HepG2 (cell line): ENCODE measurements around the gene PTPRD. TPM values are rescaled to one million over a fixed set of nuclear protein-coding genes. Genes with fewer than 3 reads are reported as not detected.

Experiments used
- ATAC-seq: fragments of 200-7000 bp; cut with Tn5 transposase; 3 replicates; pipeline ENCODE4 v1.9.1; 2020; ENCODE audit warnings: mild to moderate bottlenecking, moderate library complexity
- BruUV-seq: library from RNA; stranded (reverse); fragments of 400-500 nt; replicated peaks from 2 replicates; lab custom pipeline; 2021; lab: Mats Ljungman, UMichigan
- CTCF ChIA-PET: fragments of 300-600 bp; formaldehyde crosslinking; extraction: SDS; loops from one replicate; lab custom pipeline; 2021; ENCODE audit warnings: low total read pairs, inconsistent platforms, low intra/inter-chr PET ratio; lab: Yijun Ruan, JAX
- POLR2A ChIA-PET: fragments of 350-600 bp; sonication (Branson Sonifier 250); formaldehyde crosslinking; loops from one replicate; lab custom pipeline; 2020; ENCODE audit warnings: antibody characterized with exemption, inconsistent platforms; lab: Yijun Ruan, JAX
- DNase-seq: peaks from one replicate; pipeline ENCODE4 v3.0.0-alpha.2; 2015; ENCODE audit warnings: low spot score
- FAIRE-seq: peaks from 3 replicates; lab custom pipeline; 2011; peaks lifted over from hg19 to GRCh38; lab: Jason Lieb, UNC
- H2AFZ ChIP-seq: one replicate; pipeline ENCODE4 v1.6.1; 2011; ENCODE audit warnings: low read length, inconsistent platforms
- H3K27ac ChIP-seq: fragments of 300-600 bp; 3 replicates; pipeline ENCODE4 v1.8.0; 2011; ENCODE audit warnings: mixed run types, mild to moderate bottlenecking, mixed read lengths, low read length, inconsistent platforms; ENCODE audit not compliant: insufficient read depth; ENCODE audit errors: extremely low read length
- H3K27me3 ChIP-seq, 2 experiments: fragments of 200-600 bp in 1 of 2; 2 replicates in 1 of 2; 3 replicates in 1 of 2; pipeline versions ENCODE4 v1.6.0 to v1.8.0; 2011; ENCODE audit warnings: low read length in 2 of 2, mild to moderate bottlenecking in 2 of 2, moderate library complexity in 2 of 2, inconsistent platforms in 1 of 2; ENCODE audit not compliant: insufficient read depth in 2 of 2, control insufficient read depth in 1 of 2
- H3K36me3 ChIP-seq, 2 experiments: fragments of 200-600 bp in 1 of 2; replicated peaks in 1 of 2; 2 replicates in 1 of 2; 3 replicates in 1 of 2; pipeline versions ENCODE4 v1.5.1 to v1.8.0; 2011; ENCODE audit warnings: low read length in 2 of 2, inconsistent platforms in 1 of 2; ENCODE audit not compliant: insufficient read depth in 2 of 2, control insufficient read depth in 1 of 2
- H3K4me1 ChIP-seq: 2 replicates; pipeline ENCODE4 v1.5.1; 2012; ENCODE audit warnings: low read length, inconsistent platforms; ENCODE audit not compliant: insufficient read depth
- H3K4me2 ChIP-seq: 2 replicates; pipeline ENCODE4 v1.6.0; 2011; ENCODE audit warnings: low read depth, low read length, inconsistent platforms
- H3K4me3 ChIP-seq, 3 experiments: fragments of 200-600 bp in 1 of 3; sonication (generic), shearing (Covaris generic) in 1 of 3; replicated peaks in 1 of 3; 2 replicates each; pipeline ENCODE4 v1.5.1; 2011 to 2016; ENCODE audit warnings: low read length in 3 of 3, inconsistent platforms in 2 of 3, low read depth in 2 of 3, mild to moderate bottlenecking in 2 of 3, control low read depth in 1 of 3, mixed read lengths in 1 of 3; ENCODE audit not compliant: insufficient read depth in 1 of 3
- H3K79me2 ChIP-seq: one replicate; pipeline ENCODE4 v1.6.1; 2011; ENCODE audit warnings: low read length, inconsistent platforms; ENCODE audit not compliant: insufficient read depth
- H3K9ac ChIP-seq: 2 replicates; pipeline ENCODE4 v1.6.0; 2011; ENCODE audit warnings: mild to moderate bottlenecking, low read depth, low read length, inconsistent platforms; ENCODE audit not compliant: insufficient read depth
- H3K9me3 ChIP-seq: 2 replicates; pipeline ENCODE4 v1.5.1; 2012; ENCODE audit warnings: mild to moderate bottlenecking, low read length
- H4K20me1 ChIP-seq: 2 replicates; pipeline ENCODE4 v1.6.0; 2011; ENCODE audit warnings: inconsistent platforms, mild to moderate bottlenecking, low read length, moderate library complexity; ENCODE audit not compliant: insufficient read depth
- CENPX ChIP-seq: sonication (generic); formaldehyde crosslinking; IDR thresholded peaks from 2 replicates; pipeline ENCODE4 v1.9.0; 2021; ENCODE audit warnings: mild to moderate bottlenecking, missing genetic modification reagents, moderate library complexity
- JUND ChIP-seq: sonication (generic); formaldehyde crosslinking; IDR thresholded peaks from 2 replicates; pipeline ENCODE4 v1.8.0; 2022; ENCODE audit warnings: mild to moderate bottlenecking, missing genetic modification reagents
- REXO4 ChIP-seq: sonication (generic); formaldehyde crosslinking; IDR thresholded peaks from 2 replicates; pipeline ENCODE4 v1.8.0; 2022; ENCODE audit warnings: missing genetic modification reagents, mild to moderate bottlenecking, borderline replicate concordance
- SNRNP70 ChIP-seq: fragments of 200-400 bp; formaldehyde crosslinking; IDR thresholded peaks from 2 replicates; pipeline ENCODE4 v1.6.1; 2017; ENCODE audit warnings: mild to moderate bottlenecking, low read depth, low read length, moderate library complexity
- U2AF2 ChIP-seq: fragments of 200-400 bp; formaldehyde crosslinking; IDR thresholded peaks from 2 replicates; pipeline ENCODE4 v1.6.1; 2017; ENCODE audit warnings: low read depth, mild to moderate bottlenecking, low read length
- ZMYM3 ChIP-seq: sonication (generic); formaldehyde crosslinking; IDR thresholded peaks from 2 replicates; pipeline ENCODE4 v1.5.1; 2020; ENCODE audit warnings: mild to moderate bottlenecking, missing genetic modification reagents
- ZNF121 ChIP-seq: sonication (generic); formaldehyde crosslinking; IDR thresholded peaks from 2 replicates; pipeline ENCODE4 v1.5.0; 2020; ENCODE audit warnings: mild to moderate bottlenecking, missing genetic modification reagents
- ZNF235 ChIP-seq: sonication (generic); formaldehyde crosslinking; IDR thresholded peaks from 2 replicates; pipeline ENCODE4 v1.8.1; 2023; ENCODE audit warnings: mild to moderate bottlenecking, missing genetic modification reagents, borderline replicate concordance
- ZNF33A ChIP-seq: sonication (generic); formaldehyde crosslinking; IDR thresholded peaks from 2 replicates; pipeline ENCODE4 v1.5.1; 2020; ENCODE audit warnings: missing genetic modification reagents, mild to moderate bottlenecking, moderate library complexity, borderline replicate concordance
- ZSCAN29 ChIP-seq: sonication (generic); formaldehyde crosslinking; conservative IDR thresholded peaks from 2 replicates; pipeline ENCODE4 v1.4.0; 2020; ENCODE audit warnings: mild to moderate bottlenecking, missing genetic modification reagents
- WGBS: methylation state at CpG from one replicate; pipeline ENCODE4 v1.1.6; 2017; ENCODE audit warnings: low lambda C conversion rate; 5-methylcytosine and 5-hydroxymethylcytosine counted together
- in situ Hi-C: cut with HindIII; loops from 2 replicates; pipeline ENCODE4 v1.10.0; 2017; ENCODE audit warnings: low pct_unique_long_range_greater_than_20kb; ENCODE audit not compliant: extremely low pct_ligation_motif_present
- intact Hi-C: fragments of 100-400 bp; cut with micrococcal nuclease; formaldehyde crosslinking; loops from one replicate; pipeline ENCODE4 v1.10.0; 2022; ENCODE audit not compliant: unreplicated experiment
- polyA plus RNA-seq, 8 experiments: library from polyadenylated mRNA; depleted of rRNA in 3 of 8; stranded (reverse) in 7 of 8; unstranded in 1 of 8; fragments of >200 nt; fragmentation: Illumina TruSeq in 4 of 8; extraction: Trizol in 4 of 8; gene quantifications; 2 replicates each; pipeline versions ENCODE4 v1.2.1 to v1.2.3, GENCODE V29; 2011 to 2016; ENCODE audit warnings: low read depth in 4 of 8, missing spikeins in 1 of 8, mixed read lengths in 1 of 8; ENCODE audit not compliant: insufficient read depth in 1 of 8
- total RNA-seq, 5 experiments: library from RNA; depleted of rRNA; stranded (reverse); fragments of >200 nt; fragmentation: Illumina TruSeq; extraction: Trizol; gene quantifications; 2 replicates each; pipeline ENCODE4 v1.2.3, GENCODE V29; 2016; ENCODE audit warnings: low read depth in 1 of 5
- TF ChIP-seq, protein P1 (sequence below): sonication (generic); formaldehyde crosslinking; IDR thresholded peaks from 2 replicates; pipeline ENCODE4 v1.8.1; 2023; ENCODE audit warnings: mild to moderate bottlenecking, missing genetic modification reagents, borderline replicate concordance
- TF ChIP-seq, protein P2 (sequence below): sonication (generic); formaldehyde crosslinking; IDR thresholded peaks from 2 replicates; pipeline ENCODE4 v1.4.0; 2020; ENCODE audit warnings: missing genetic modification reagents
- TF ChIP-seq, protein P3 (sequence below): sonication (generic); formaldehyde crosslinking; IDR thresholded peaks from 2 replicates; pipeline ENCODE4 v1.5.0; 2020; ENCODE audit warnings: mild to moderate bottlenecking, missing genetic modification reagents
- TF ChIP-seq, protein P4 (sequence below): sonication (generic); formaldehyde crosslinking; IDR thresholded peaks from 2 replicates; pipeline ENCODE4 v1.5.0; 2020; ENCODE audit warnings: mild to moderate bottlenecking, missing genetic modification reagents
- TF ChIP-seq, protein P5 (sequence below): sonication (generic); formaldehyde crosslinking; IDR thresholded peaks from 2 replicates; pipeline ENCODE4 v1.8.0; 2022; ENCODE audit warnings: mild to moderate bottlenecking, missing genetic modification reagents, moderate library complexity
- TF ChIP-seq, protein P6 (sequence below): IDR thresholded peaks from 2 replicates; pipeline ENCODE4 v1.6.1; 2016; ENCODE audit warnings: control low read depth

The PTPRD gene
- total and polyA plus RNA-seq, 2 of the 13 experiments (the other 11 are each of a cell fraction or from before 2014, with no cell fraction given) = 0.05 TPM; not detected in 1

DNA sequence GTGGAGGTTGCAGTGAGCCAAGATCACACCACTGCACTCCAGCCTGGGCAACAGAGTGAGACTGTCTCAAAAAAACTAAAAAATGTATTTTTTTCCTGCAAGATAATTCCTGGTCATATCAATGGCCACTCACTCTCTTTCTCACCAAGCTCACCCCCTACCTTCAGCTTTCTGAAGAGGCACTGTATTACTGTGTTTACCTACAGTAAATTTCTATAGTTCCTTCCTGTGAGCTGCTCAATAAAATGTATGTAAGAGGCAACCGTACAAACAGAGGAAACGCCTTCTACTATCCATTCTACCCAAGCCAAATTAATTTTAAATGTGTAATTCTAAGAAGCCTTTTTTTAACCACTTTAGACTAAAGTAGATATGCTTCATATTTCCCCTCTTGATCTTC lies 1883.9 kb downstream of the PTPRD start:
- H4K20me1 ChIP-seq = no peaks in the 10 kb centered on the region
- intact Hi-C loops = no loop called here
- H3K36me3 ChIP-seq = no peaks in the 10 kb centered on the region
- no peak overlapping the region for H2AFZ ChIP-seq
- H3K4me1 ChIP-seq = no peaks in the 10 kb centered on the region
- no peak for FAIRE-seq
- no peak overlapping the region for H3K27ac ChIP-seq
- POLR2A ChIA-PET = no interaction called here
- no peaks in the 10 kb centered on the region for H3K27me3 ChIP-seq
- H3K4me3 ChIP-seq = no peak overlapping the region
- DNase-seq = no peak
- H3K4me2 ChIP-seq = no peak overlapping the region
- 14% methylated on average over 2 of the region's 2 CpGs for WGBS
- in situ Hi-C loops = no loop called here
- H3K79me2 ChIP-seq = no peaks in the 10 kb centered on the region
- CTCF ChIA-PET = no interaction called here
- BruUV-seq = no TSS peak
- no peak for ATAC-seq
- H3K9ac ChIP-seq = no peak overlapping the region
- no peaks in the 10 kb centered on the region for H3K9me3 ChIP-seq
- TF ChIP-seq ZNF33A (CRISPR knock-in tag) (no peak), ZNF235 (no peak), U2AF2 (no peak), CENPX (CRISPR knock-in tag) (no peak), ZMYM3 (CRISPR knock-in tag) (no peak), JUND (CRISPR knock-in tag) (no peak), REXO4 (CRISPR knock-in tag) (no peak), ZSCAN29 (CRISPR knock-in tag) (no peak), SNRNP70 (no peak), ZNF121 (CRISPR knock-in tag) (no peak)
- TF ChIP-seq, protein P1, sequence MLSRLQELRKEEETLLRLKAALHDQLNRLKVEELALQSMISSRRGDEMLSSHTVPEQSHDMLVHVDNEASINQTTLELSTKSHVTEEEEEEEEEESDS (CRISPR knock-in tag) = no peak
- TF ChIP-seq, protein P2, sequence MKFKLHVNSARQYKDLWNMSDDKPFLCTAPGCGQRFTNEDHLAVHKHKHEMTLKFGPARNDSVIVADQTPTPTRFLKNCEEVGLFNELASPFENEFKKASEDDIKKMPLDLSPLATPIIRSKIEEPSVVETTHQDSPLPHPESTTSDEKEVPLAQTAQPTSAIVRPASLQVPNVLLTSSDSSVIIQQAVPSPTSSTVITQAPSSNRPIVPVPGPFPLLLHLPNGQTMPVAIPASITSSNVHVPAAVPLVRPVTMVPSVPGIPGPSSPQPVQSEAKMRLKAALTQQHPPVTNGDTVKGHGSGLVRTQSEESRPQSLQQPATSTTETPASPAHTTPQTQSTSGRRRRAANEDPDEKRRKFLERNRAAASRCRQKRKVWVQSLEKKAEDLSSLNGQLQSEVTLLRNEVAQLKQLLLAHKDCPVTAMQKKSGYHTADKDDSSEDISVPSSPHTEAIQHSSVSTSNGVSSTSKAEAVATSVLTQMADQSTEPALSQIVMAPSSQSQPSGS (CRISPR knock-in tag) = no peak
- TF ChIP-seq, protein P3, sequence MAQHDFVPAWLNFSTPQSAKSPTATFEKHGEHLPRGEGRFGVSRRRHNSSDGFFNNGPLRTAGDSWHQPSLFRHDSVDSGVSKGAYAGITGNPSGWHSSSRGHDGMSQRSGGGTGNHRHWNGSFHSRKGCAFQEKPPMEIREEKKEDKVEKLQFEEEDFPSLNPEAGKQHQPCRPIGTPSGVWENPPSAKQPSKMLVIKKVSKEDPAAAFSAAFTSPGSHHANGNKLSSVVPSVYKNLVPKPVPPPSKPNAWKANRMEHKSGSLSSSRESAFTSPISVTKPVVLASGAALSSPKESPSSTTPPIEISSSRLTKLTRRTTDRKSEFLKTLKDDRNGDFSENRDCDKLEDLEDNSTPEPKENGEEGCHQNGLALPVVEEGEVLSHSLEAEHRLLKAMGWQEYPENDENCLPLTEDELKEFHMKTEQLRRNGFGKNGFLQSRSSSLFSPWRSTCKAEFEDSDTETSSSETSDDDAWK = no peak
- TF ChIP-seq, protein P4, sequence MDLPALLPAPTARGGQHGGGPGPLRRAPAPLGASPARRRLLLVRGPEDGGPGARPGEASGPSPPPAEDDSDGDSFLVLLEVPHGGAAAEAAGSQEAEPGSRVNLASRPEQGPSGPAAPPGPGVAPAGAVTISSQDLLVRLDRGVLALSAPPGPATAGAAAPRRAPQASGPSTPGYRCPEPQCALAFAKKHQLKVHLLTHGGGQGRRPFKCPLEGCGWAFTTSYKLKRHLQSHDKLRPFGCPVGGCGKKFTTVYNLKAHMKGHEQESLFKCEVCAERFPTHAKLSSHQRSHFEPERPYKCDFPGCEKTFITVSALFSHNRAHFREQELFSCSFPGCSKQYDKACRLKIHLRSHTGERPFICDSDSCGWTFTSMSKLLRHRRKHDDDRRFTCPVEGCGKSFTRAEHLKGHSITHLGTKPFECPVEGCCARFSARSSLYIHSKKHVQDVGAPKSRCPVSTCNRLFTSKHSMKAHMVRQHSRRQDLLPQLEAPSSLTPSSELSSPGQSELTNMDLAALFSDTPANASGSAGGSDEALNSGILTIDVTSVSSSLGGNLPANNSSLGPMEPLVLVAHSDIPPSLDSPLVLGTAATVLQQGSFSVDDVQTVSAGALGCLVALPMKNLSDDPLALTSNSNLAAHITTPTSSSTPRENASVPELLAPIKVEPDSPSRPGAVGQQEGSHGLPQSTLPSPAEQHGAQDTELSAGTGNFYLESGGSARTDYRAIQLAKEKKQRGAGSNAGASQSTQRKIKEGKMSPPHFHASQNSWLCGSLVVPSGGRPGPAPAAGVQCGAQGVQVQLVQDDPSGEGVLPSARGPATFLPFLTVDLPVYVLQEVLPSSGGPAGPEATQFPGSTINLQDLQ (CRISPR knock-in tag) = no peak
- TF ChIP-seq, protein P5, sequence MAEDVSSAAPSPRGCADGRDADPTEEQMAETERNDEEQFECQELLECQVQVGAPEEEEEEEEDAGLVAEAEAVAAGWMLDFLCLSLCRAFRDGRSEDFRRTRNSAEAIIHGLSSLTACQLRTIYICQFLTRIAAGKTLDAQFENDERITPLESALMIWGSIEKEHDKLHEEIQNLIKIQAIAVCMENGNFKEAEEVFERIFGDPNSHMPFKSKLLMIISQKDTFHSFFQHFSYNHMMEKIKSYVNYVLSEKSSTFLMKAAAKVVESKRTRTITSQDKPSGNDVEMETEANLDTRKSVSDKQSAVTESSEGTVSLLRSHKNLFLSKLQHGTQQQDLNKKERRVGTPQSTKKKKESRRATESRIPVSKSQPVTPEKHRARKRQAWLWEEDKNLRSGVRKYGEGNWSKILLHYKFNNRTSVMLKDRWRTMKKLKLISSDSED (CRISPR knock-in tag) = no peak
- TF ChIP-seq, protein P6, sequence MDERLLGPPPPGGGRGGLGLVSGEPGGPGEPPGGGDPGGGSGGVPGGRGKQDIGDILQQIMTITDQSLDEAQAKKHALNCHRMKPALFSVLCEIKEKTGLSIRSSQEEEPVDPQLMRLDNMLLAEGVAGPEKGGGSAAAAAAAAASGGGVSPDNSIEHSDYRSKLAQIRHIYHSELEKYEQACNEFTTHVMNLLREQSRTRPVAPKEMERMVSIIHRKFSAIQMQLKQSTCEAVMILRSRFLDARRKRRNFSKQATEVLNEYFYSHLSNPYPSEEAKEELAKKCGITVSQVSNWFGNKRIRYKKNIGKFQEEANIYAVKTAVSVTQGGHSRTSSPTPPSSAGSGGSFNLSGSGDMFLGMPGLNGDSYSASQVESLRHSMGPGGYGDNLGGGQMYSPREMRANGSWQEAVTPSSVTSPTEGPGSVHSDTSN (CRISPR knock-in tag) = no peak
